HG03457 (cell line): ENCODE data around the gene H3-3A.
A peak's percentile ranks its signal among the peaks of the same experiment; 100 is the strongest.

Source experiments
- ATAC-seq: cut with Tn5 transposase; IDR thresholded peaks from one replicate; pipeline ENCODE4 v1.9.1; 2021; ENCODE audit warnings: moderate number of reproducible peaks; ENCODE audit not compliant: unreplicated experiment

The H3-3A gene

DNA sequence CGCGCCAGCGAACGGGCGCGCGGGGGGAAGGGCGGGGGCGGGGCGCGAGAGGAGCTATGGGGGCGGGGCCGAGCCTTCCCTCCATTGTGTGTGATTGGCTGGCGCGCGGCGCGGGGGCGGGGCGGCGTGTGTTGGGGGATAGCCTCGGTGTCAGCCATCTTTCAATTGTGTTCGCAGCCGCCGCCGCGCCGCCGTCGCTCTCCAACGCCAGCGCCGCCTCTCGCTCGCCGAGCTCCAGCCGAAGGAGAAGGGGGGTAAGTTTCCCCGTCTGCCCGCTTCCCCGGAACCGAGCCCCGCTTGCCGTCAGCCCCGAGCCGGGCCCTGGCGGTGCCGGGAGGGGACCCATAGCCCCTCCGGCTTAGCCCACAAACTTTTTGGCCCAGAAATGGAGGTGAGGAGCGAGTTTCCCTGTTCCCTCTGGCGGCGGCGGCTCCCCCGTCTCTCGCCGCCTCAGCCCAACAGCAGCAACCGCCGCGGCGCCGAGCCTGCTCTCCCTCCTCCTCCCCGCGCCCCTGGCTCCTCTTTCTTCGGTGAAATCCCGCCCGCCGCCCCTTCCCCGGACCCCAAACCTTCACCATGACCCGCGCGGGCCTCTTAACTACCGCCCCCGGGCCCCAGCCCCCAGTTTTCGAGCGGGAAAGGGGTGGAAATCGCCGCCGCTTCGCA is at the start of gene H3-3A:
Gene H3-3A (plus strand): TSS at position 159 of the 666 bp plus-strand sequence. CDS start 1,636 bp downstream, outside the sequence.
- ATAC-seq, result peak; percentile 52

GRCh38 chr1:226017070-226017469 is 45.4 kb upstream of the H3-3A start:
- no peak for ATAC-seq

- no peak for ATAC-seq
Measured at GRCh38 chr1:226019572-226019971, 42.9 kb upstream of the H3-3A start.

GRCh38 chr1:226021401-226021800 is 41.1 kb upstream of the H3-3A start:
- no peak for ATAC-seq

- no peak for ATAC-seq
Measured at GRCh38 chr1:226021801-226022200, 40.7 kb upstream of the H3-3A start.

DNA sequence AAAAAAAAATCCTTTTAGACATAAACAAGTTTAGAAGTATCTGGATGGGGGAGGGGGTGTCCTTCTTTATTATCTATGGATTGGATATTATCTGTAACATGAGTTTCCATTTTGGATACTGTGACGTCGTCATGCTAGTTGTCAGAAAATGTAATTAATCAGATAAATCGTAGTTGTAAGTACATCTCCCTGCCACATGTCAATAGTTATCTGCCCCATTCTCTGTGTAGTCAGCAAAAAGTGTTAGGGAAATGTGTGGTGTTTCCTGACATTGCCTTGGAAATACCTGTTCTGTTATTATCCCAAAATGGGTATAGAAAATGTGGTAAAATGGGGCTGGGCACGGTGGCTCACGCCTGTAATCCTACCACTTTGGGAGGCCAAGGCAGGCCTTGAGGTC is 38.8 kb upstream of the H3-3A start:
- ATAC-seq, result no peak

- no peak for ATAC-seq
Measured at GRCh38 chr1:226026833-226027232, 35.7 kb upstream of the H3-3A start.

DNA sequence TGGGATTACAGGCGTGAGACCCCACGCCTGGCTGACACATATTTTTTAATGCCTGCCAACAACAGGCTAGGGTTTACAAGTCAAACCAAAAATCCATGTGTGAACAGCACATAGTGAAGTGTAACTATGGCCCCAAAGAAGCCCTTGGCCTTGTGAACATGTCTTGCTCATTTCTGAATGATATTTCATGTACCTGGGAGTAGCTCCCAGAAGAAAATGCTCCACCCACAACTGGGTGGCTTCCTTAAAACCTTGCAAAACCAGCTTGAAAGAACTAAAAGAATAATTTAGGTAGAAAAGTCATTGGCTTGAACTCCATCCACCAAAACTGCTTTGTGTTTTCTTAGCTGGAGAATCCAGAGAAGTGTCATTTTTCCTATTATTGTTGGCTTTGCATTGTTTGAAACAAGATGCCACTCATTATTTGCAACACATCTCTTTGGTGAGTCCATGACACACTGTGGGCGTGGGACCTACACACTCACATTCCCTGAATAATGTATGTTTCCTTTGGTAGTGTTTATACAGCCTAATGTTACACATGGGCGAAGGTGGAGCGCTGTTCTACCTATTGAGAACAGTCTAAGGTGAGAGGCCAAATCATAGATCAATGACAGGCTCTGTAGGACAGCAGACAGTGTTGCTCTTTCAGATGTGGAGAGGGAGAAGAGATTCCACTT is 34.8 kb upstream of the H3-3A start:
- no peak for ATAC-seq

- peak; percentile 77 for ATAC-seq
Measured at GRCh38 chr1:226029093-226029496, 33.4 kb upstream of the H3-3A start.

GRCh38 chr1:226029568-226030225 is 32.8 kb upstream of the H3-3A start:
- no peak for ATAC-seq

DNA sequence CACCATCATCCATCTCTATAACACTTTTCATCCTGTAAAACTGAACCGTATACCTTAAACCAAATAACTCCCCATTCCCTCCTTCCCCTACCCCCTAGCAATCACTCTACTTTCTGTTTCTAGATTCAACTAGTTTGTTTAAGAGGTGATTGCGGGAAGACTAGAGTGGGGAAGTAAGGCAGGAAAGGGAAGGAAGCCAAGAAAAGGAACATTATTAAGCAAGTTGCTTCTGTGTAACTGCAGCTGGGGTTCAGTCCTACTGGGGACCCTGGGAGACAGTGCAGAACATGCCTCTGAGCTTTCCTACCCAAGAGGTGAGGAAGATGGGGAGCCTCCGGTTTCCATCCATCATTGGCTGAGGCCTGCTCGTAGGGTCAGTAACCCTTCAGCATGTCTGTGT is 28.9 kb upstream of the H3-3A start:
- no peak for ATAC-seq

DNA sequence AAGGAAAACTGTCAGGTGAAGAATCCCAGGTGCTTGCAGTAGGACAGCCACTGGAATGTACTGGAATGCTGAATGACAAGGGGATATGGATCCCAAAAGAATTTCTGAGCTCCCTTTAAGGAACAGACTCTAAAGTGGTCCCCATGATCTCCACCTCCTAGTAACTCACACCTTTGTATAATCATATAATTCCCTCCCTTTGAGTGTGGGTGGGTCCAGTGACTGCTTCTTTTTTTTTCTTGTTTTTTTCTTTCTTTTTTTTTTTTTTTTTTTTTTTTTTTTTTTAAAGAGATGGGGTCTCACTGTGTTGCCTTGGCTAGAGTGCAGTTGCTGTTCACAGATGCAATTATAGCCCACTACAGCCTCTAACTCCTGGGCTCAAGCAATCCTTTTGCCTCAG is 28.5 kb upstream of the H3-3A start:
- no peak for ATAC-seq

DNA sequence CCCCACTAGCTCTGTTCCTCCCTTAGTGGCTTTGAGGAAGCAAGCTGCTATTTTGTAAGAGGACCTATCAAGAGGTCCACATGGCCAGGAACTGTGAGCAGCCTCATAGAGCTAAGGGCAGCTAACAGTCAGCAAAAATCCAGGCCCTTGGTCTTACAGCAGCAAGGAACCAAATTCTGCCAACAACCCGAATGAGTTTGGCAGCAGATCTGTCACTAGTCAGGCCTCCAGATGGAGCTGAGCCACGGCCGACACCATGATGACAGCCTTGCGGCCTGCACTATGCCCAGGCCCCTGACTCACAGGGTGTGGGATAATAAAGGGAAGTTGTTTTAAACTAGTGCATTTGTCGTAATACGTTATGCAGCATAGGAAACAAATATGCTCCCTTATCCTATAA is 28.0 kb upstream of the H3-3A start:
- no peak for ATAC-seq

- no peak for ATAC-seq
Measured at GRCh38 chr1:226035915-226036314, 26.6 kb upstream of the H3-3A start.

GRCh38 chr1:226038661-226039060 is 23.9 kb upstream of the H3-3A start:
- no peak for ATAC-seq

DNA sequence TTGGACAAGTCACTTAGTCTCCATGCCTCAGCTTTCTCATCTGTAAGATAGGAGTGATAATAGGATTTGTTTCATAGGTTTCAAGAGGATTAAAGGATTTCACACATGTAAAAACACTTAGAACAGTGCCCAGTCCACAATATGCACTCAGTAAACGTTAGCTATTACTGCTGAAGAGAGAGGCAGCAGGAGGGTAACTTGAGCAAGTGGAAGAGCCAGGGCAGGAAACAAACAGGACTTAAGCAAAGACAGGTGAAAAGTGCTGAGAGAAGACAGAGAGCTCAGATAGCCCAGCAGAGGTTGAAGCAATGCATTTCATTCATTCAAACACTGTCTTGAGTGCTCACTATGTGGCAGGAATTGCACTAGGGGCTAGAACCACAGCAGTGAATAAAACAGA is 21.1 kb upstream of the H3-3A start:
- ATAC-seq, result no peak

- no peak for ATAC-seq
Measured at GRCh38 chr1:226044514-226045101, 17.9 kb upstream of the H3-3A start.

- ATAC-seq, result no peak
Measured at GRCh38 chr1:226046240-226046639, 16.3 kb upstream of the H3-3A start.

GRCh38 chr1:226047495-226047894 is 15.0 kb upstream of the H3-3A start:
- ATAC-seq, result no peak

- no peak for ATAC-seq
Measured at GRCh38 chr1:226048886-226049285, 13.6 kb upstream of the H3-3A start.

DNA sequence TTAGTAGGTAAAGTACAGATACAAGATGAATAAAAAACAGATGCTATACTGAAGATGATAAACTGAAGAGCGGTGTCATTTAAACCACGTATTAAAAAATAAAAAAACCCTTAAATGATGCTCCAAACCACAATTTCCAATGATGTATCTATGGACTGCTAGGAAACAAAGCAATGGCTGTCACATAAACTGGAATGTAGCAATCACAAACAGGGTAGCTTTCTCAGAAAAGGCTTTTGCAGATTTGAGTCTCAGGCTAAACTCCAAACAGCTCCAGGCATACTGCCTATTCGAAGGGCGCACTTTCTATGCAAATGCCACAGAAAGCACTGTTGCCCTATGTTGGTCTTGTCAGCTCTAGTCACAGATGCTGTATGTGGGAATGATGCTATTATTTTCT is 12.4 kb upstream of the H3-3A start:
- no peak for ATAC-seq

DNA sequence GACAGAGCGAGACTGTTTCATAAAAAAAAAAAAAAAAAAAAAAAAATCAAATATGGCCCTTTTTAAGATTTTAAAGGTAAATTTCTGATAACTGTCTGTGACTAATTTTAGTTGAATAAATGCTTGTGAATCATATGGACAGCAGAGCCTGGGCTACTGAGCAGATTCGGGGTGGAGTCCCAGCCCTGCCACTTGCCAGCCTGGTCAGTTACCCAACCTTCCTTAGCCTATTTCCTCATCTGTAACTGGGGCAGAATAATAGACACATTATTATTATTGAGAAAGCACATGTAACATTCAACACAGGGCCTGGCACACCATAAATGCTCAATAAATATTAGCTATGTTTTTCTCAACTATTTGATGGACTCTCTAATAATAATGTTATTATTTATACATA is 11.2 kb upstream of the H3-3A start:
- no peak for ATAC-seq
